Measurements from ENCODE around the gene CD36. TPM values are rescaled to one million over a fixed set of nuclear protein-coding genes. Genes with fewer than 3 reads are reported as not detected.

The CD36 gene
- total RNA-seq, 2 donors from 2014 or later, result 76.0 to 120 TPM

- peaks cover 49% of the 10 kb centered on the region for H3K4me1 ChIP-seq
- no peak overlapping the region for H3K27ac ChIP-seq
- TF ChIP-seq POLR2A (IDR thresholded peaks at IDR 0.05) (no peak), CTCF (IDR thresholded peaks at IDR 0.05) (no peak)
- H3K36me3 ChIP-seq (replicated peaks in 1 of 2; ENCODE audit: insufficient read depth in 1 of 2, low read depth in 2 of 2), result no peaks in the 10 kb centered on the region
- DNase-seq, result peak; percentile 68 to 89 (median 72)
- intact Hi-C loops (cut with DNase I), result no loop called here
- no peak overlapping the region for H3K4me3 ChIP-seq
- WGBS, 2 donors, result 9 to 15% methylated on average over 2 of the region's 2 CpGs
- no peaks in the 10 kb centered on the region for H3K9me3 ChIP-seq
- peak; percentile 82 for ATAC-seq
- H3K27me3 ChIP-seq, result no peaks in the 10 kb centered on the region
Observed at GRCh38 chr7:80611779-80612178, 26.7 kb upstream of the CD36 start.

GRCh38 chr7:80612880-80613279 lies 25.6 kb upstream of the CD36 start:
- no peak for DNase-seq
- TF ChIP-seq CTCF (IDR thresholded peaks at IDR 0.05), result no peak
- H3K27ac ChIP-seq, result no peak overlapping the region

GRCh38 chr7:80613519-80613918 lies 24.9 kb upstream of the CD36 start:
- no peak overlapping the region for H3K27ac ChIP-seq

More at GRCh38 chr7:80612880-80613279, 25.6 kb upstream of the CD36 start:
- intact Hi-C loops (cut with DNase I), result no loop called here
- no peaks in the 10 kb centered on the region for H3K27me3 ChIP-seq
- ATAC-seq, result no peak
- no peaks in the 10 kb centered on the region for H3K36me3 ChIP-seq (replicated peaks in 1 of 2; ENCODE audit: insufficient read depth in 1 of 2, low read depth in 2 of 2)
- H3K4me1 ChIP-seq, result peaks cover 45% of the 10 kb centered on the region
- no peaks in the 10 kb centered on the region for H3K9me3 ChIP-seq
- no peak overlapping the region for H3K4me3 ChIP-seq

GRCh38 chr7:80614851-80615271 lies 23.6 kb upstream of the CD36 start:
- no peaks in the 10 kb centered on the region for H3K9me3 ChIP-seq
- intact Hi-C loops (cut with DNase I), result no loop called here
- ATAC-seq (no peak), DNase-seq (no peak)
- 82 to 85% methylated on average over 5 of the region's 5 CpGs for WGBS, 2 donors
- TF ChIP-seq POLR2A (IDR thresholded peaks at IDR 0.05) (no peak), CTCF (IDR thresholded peaks at IDR 0.05) (no peak)
- no peaks in the 10 kb centered on the region for H3K27me3 ChIP-seq
- peaks cover 25% of the 10 kb centered on the region for H3K4me1 ChIP-seq
- no peak overlapping the region for H3K27ac ChIP-seq
- no peak overlapping the region for H3K4me3 ChIP-seq
- no peaks in the 10 kb centered on the region for H3K36me3 ChIP-seq (replicated peaks in 1 of 2; ENCODE audit: insufficient read depth in 1 of 2, low read depth in 2 of 2)

More at GRCh38 chr7:80613519-80613918, 24.9 kb upstream of the CD36 start:
- Histone ChIP-seq H3K27me3 (no peaks in the 10 kb centered on the region), H3K4me3 (no peak overlapping the region), H3K4me1 (peaks cover 38% of the 10 kb centered on the region), H3K36me3 (replicated peaks in 1 of 2; ENCODE audit: insufficient read depth in 1 of 2, low read depth in 2 of 2) (no peaks in the 10 kb centered on the region), H3K9me3 (no peaks in the 10 kb centered on the region)
- no peak for ATAC-seq
- WGBS, 2 donors, result 76 to 87% methylated on average over 1 of the region's 1 CpG
- DNase-seq, result no peak
- intact Hi-C loops (cut with DNase I), result no loop called here
- no peak for TF ChIP-seq POLR2A (IDR thresholded peaks at IDR 0.05)
- no peak for TF ChIP-seq CTCF (IDR thresholded peaks at IDR 0.05)

- no peak overlapping the region for H3K27ac ChIP-seq
- no peak overlapping the region for H3K4me3 ChIP-seq
- TF ChIP-seq POLR2A (IDR thresholded peaks at IDR 0.05), result no peak
- TF ChIP-seq CTCF (IDR thresholded peaks at IDR 0.05), result no peak
- no peaks in the 10 kb centered on the region for H3K4me1 ChIP-seq
- no peaks in the 10 kb centered on the region for H3K27me3 ChIP-seq
- no peak for DNase-seq
- intact Hi-C loops (cut with DNase I), result no loop called here
- H3K36me3 ChIP-seq (replicated peaks in 1 of 2; ENCODE audit: insufficient read depth in 1 of 2, low read depth in 2 of 2), result no peaks in the 10 kb centered on the region
- no peaks in the 10 kb centered on the region for H3K9me3 ChIP-seq
- WGBS, 2 donors, result 33 to 50% methylated on average over 1 of the region's 1 CpG
- no peak for ATAC-seq
Observed at GRCh38 chr7:80618096-80618495, 20.3 kb upstream of the CD36 start.

All from body of pancreas (tissue), 4 donors.